ENCODE results near the gene ARHGAP26.

- TF ChIP-seq, protein P1, sequence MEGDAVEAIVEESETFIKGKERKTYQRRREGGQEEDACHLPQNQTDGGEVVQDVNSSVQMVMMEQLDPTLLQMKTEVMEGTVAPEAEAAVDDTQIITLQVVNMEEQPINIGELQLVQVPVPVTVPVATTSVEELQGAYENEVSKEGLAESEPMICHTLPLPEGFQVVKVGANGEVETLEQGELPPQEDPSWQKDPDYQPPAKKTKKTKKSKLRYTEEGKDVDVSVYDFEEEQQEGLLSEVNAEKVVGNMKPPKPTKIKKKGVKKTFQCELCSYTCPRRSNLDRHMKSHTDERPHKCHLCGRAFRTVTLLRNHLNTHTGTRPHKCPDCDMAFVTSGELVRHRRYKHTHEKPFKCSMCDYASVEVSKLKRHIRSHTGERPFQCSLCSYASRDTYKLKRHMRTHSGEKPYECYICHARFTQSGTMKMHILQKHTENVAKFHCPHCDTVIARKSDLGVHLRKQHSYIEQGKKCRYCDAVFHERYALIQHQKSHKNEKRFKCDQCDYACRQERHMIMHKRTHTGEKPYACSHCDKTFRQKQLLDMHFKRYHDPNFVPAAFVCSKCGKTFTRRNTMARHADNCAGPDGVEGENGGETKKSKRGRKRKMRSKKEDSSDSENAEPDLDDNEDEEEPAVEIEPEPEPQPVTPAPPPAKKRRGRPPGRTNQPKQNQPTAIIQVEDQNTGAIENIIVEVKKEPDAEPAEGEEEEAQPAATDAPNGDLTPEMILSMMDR (IDR thresholded peaks at IDR 0.05; ENCODE audit: low read depth, low read length, missing input control): no peak
- TF ChIP-seq EGR1 (IDR thresholded peaks at IDR 0.05; ENCODE audit: low read depth in 2 of 2) (no peak), ZBTB33 (IDR thresholded peaks at IDR 0.05) (no peak), JUND (IDR thresholded peaks at IDR 0.05) (no peak), TAF1 (conservative IDR thresholded peaks at IDR 0.05) (no peak), YY1 (IDR thresholded peaks at IDR 0.05) (no peak), RAD21 (IDR thresholded peaks at IDR 0.05) (no peak), SP1 (IDR thresholded peaks at IDR 0.05) (no peak), HNF4A (conservative IDR thresholded peaks at IDR 0.05) (no peak)
- TF ChIP-seq, protein P2, sequence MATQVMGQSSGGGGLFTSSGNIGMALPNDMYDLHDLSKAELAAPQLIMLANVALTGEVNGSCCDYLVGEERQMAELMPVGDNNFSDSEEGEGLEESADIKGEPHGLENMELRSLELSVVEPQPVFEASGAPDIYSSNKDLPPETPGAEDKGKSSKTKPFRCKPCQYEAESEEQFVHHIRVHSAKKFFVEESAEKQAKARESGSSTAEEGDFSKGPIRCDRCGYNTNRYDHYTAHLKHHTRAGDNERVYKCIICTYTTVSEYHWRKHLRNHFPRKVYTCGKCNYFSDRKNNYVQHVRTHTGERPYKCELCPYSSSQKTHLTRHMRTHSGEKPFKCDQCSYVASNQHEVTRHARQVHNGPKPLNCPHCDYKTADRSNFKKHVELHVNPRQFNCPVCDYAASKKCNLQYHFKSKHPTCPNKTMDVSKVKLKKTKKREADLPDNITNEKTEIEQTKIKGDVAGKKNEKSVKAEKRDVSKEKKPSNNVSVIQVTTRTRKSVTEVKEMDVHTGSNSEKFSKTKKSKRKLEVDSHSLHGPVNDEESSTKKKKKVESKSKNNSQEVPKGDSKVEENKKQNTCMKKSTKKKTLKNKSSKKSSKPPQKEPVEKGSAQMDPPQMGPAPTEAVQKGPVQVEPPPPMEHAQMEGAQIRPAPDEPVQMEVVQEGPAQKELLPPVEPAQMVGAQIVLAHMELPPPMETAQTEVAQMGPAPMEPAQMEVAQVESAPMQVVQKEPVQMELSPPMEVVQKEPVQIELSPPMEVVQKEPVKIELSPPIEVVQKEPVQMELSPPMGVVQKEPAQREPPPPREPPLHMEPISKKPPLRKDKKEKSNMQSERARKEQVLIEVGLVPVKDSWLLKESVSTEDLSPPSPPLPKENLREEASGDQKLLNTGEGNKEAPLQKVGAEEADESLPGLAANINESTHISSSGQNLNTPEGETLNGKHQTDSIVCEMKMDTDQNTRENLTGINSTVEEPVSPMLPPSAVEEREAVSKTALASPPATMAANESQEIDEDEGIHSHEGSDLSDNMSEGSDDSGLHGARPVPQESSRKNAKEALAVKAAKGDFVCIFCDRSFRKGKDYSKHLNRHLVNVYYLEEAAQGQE (IDR thresholded peaks at IDR 0.05): no peak
- TF ChIP-seq, protein P3, sequence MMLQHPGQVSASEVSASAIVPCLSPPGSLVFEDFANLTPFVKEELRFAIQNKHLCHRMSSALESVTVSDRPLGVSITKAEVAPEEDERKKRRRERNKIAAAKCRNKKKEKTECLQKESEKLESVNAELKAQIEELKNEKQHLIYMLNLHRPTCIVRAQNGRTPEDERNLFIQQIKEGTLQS (IDR thresholded peaks at IDR 0.05): no peak
Observed at GRCh38 chr5:143251190-143251589, 481.0 kb downstream of the ARHGAP26 start.

All from liver (tissue), 3 donors.